ENCODE measurements around the gene NLGN1.

NLGN1 gene

DNA sequence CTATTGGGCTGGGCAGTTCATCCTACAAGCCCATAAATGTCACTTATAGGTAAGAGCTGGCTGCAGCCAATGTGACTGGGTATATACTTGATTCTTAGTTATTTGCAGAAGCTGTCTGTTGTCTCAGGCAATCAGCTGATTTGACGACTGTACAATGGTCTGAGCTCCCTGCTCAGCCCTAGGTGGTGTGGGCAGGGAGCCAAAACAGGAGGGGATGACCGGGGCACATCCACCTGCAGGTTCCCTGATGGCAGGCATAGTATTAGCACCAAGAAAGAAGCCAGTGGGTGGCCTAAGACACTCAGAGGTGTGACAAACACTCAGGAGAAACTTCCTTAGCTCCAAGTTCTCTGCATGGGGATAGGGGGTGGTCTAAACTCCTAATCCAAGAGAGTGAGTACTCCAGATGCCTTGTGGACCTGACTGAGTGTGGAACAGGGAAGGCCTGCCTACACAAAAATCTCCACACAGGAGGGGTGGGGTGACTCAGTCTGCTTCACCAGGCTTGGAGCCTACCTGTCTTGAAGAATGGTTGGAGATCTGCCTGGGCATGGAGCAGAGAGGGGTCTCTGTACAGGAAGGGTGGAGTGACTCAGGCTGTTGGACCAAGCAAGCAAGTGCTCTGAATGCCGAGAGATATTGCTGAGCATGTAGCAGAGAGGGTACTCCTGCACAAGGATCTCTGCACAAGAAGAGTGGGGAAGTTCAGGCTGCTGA is 771.2 kb downstream of the NLGN1 start:
- H3K4me1 ChIP-seq (ENCODE audit: insufficient read depth, poor library complexity, severe bottlenecking): no peaks in the 10 kb centered on the region
- ATAC-seq (ENCODE audit: low read depth): no peak

GRCh38 chr3:174169736-174170135 is 772.2 kb downstream of the NLGN1 start:
- ATAC-seq (ENCODE audit: low read depth) (no peak), DNase-seq (ENCODE audit: low spot score) (no peak)
- Histone ChIP-seq H3K27me3 (ENCODE audit: insufficient read depth, poor library complexity, severe bottlenecking) (no peaks in the 10 kb centered on the region), H3K4me3 (ENCODE audit: severe bottlenecking) (no peak overlapping the region), H3K9me3 (ENCODE audit: severe bottlenecking) (no peaks in the 10 kb centered on the region), H3K27ac (ENCODE audit: poor library complexity, severe bottlenecking) (no peak overlapping the region), H3K36me3 (ENCODE audit: low read depth) (no peaks in the 10 kb centered on the region), H3K4me1 (ENCODE audit: insufficient read depth, poor library complexity, severe bottlenecking) (no peaks in the 10 kb centered on the region)
- TF ChIP-seq CTCF (IDR thresholded peaks at IDR 0.05; ENCODE audit: poor library complexity, severe bottlenecking): no peak

More for the DNA sequence above, 771.2 kb downstream of the NLGN1 start:
- no peak overlapping the region for H3K27ac ChIP-seq (ENCODE audit: poor library complexity, severe bottlenecking)
- H3K9me3 ChIP-seq (ENCODE audit: severe bottlenecking): no peaks in the 10 kb centered on the region
- DNase-seq (ENCODE audit: low spot score): no peak
- H3K4me3 ChIP-seq (ENCODE audit: severe bottlenecking): no peak overlapping the region
- H3K36me3 ChIP-seq (ENCODE audit: low read depth): no peaks in the 10 kb centered on the region
- TF ChIP-seq CTCF (IDR thresholded peaks at IDR 0.05; ENCODE audit: poor library complexity, severe bottlenecking): no peak
- no peaks in the 10 kb centered on the region for H3K27me3 ChIP-seq (ENCODE audit: insufficient read depth, poor library complexity, severe bottlenecking)

DNA sequence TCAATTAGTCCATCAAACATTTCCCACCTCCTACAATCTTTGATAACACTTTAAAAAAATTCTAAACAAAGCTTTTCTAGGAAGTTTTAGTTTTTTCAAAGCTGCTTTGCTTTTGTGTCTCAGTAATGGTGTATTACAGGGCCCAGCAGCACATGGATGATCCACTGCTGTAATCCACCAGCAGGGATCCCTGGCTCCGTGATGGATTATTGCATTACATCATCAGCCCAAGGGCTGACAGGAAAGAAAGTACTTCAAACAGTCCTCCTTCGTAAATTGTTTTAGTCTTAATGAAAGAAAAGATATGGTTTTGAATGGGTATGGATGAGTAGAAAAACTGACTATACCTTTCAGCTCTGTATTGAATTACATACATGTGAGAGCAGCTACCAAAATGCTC is 772.7 kb downstream of the NLGN1 start:
- ATAC-seq (ENCODE audit: low read depth): no peak
- Histone ChIP-seq H3K27ac (ENCODE audit: poor library complexity, severe bottlenecking) (no peak overlapping the region), H3K36me3 (ENCODE audit: low read depth) (no peaks in the 10 kb centered on the region), H3K27me3 (ENCODE audit: insufficient read depth, poor library complexity, severe bottlenecking) (no peaks in the 10 kb centered on the region), H3K4me3 (ENCODE audit: severe bottlenecking) (no peak overlapping the region), H3K9me3 (ENCODE audit: severe bottlenecking) (no peaks in the 10 kb centered on the region), H3K4me1 (ENCODE audit: insufficient read depth, poor library complexity, severe bottlenecking) (no peaks in the 10 kb centered on the region)
- no peak for DNase-seq (ENCODE audit: low spot score)
- no peak for TF ChIP-seq CTCF (IDR thresholded peaks at IDR 0.05; ENCODE audit: poor library complexity, severe bottlenecking)

- H3K36me3 ChIP-seq (ENCODE audit: low read depth): no peaks in the 10 kb centered on the region
- H3K4me3 ChIP-seq (ENCODE audit: severe bottlenecking): no peak overlapping the region
- TF ChIP-seq CTCF (IDR thresholded peaks at IDR 0.05; ENCODE audit: poor library complexity, severe bottlenecking): no peak
- H3K9me3 ChIP-seq (ENCODE audit: severe bottlenecking): no peaks in the 10 kb centered on the region
- no peak overlapping the region for H3K27ac ChIP-seq (ENCODE audit: poor library complexity, severe bottlenecking)
- H3K27me3 ChIP-seq (ENCODE audit: insufficient read depth, poor library complexity, severe bottlenecking): no peaks in the 10 kb centered on the region
- no peaks in the 10 kb centered on the region for H3K4me1 ChIP-seq (ENCODE audit: insufficient read depth, poor library complexity, severe bottlenecking)
- DNase-seq (ENCODE audit: low spot score): no peak
- no peak for ATAC-seq (ENCODE audit: low read depth)
Observed at GRCh38 chr3:174186377-174186989, 788.9 kb downstream of the NLGN1 start.

DNA sequence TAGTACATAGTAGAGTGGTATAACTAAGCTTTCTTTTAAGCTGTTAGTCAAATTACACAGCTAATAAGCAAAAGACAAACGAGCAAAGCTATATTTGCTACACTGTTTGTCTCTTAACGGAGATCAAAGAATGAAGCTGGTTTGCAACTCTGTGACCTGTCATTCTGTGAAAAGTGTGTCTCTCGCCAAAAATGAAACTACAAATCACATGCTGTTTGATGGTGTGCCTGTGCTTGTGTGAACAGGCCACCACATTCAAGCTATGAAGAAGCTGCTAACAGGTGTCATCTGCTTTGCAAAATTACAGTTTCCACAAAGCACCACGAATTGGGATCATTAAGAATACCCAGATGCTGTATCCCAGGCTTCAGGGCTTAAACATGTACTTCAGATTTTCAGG is 793.8 kb downstream of the NLGN1 start:
- no peaks in the 10 kb centered on the region for H3K27me3 ChIP-seq (ENCODE audit: insufficient read depth, poor library complexity, severe bottlenecking)
- no peak overlapping the region for H3K27ac ChIP-seq (ENCODE audit: poor library complexity, severe bottlenecking)
- DNase-seq (ENCODE audit: low spot score) (no peak), ATAC-seq (ENCODE audit: low read depth) (no peak)
- H3K36me3 ChIP-seq (ENCODE audit: low read depth): no peaks in the 10 kb centered on the region
- no peak overlapping the region for H3K4me3 ChIP-seq (ENCODE audit: severe bottlenecking)
- H3K9me3 ChIP-seq (ENCODE audit: severe bottlenecking): no peaks in the 10 kb centered on the region
- TF ChIP-seq CTCF (IDR thresholded peaks at IDR 0.05; ENCODE audit: poor library complexity, severe bottlenecking): no peak
- no peaks in the 10 kb centered on the region for H3K4me1 ChIP-seq (ENCODE audit: insufficient read depth, poor library complexity, severe bottlenecking)

All from RWPE2 (cell line).